Activated CD4-positive, alpha-beta T cell treated with anti-CD3 and anti-CD28 coated beads for 36 hours (primary cell): Measurements from ENCODE around the gene DRD2. TPM values are rescaled to one million over a fixed set of nuclear protein-coding genes. Genes with fewer than 3 reads are reported as not detected.

Experiments
- ATAC-seq: fragments of 200-7000 bp; cut with Tn5 transposase; one replicate; pipeline ENCODE4 v1.10.0; 2021; ENCODE audit warnings: mild to moderate bottlenecking, moderate library complexity
- CTCF ChIA-PET: fragments of 350-600 bp; sonication (Branson Sonifier 250); formaldehyde crosslinking; loops from one replicate; lab custom pipeline; 2021; ENCODE audit warnings: antibody characterized with exemption; lab: Charles Lee
- POLR2A ChIA-PET: fragments of 350-600 bp; sonication (Branson Sonifier 250); formaldehyde crosslinking; loops from one replicate; lab custom pipeline; 2021; ENCODE audit warnings: antibody characterized with exemption, inconsistent platforms; lab: Charles Lee
- DNase-seq: peaks from one replicate; pipeline ENCODE4 v3.0.0-alpha.2; 2020
- H3K27ac Mint-ChIP-seq: one replicate; pipeline ENCODE4 v1.8.0; 2021; ENCODE audit warnings: mixed read lengths
- H3K27me3 Mint-ChIP-seq: one replicate; pipeline ENCODE4 v1.8.0; 2021; ENCODE audit warnings: mixed read lengths
- H3K36me3 Mint-ChIP-seq: one replicate; pipeline ENCODE4 v1.8.0; 2021; ENCODE audit warnings: low read depth, mixed read lengths
- H3K4me1 Mint-ChIP-seq: one replicate; pipeline ENCODE4 v1.8.0; 2021; ENCODE audit warnings: mixed read lengths
- H3K4me3 Mint-ChIP-seq: one replicate; pipeline ENCODE4 v1.8.0; 2021; ENCODE audit warnings: mild to moderate bottlenecking, moderate library complexity, mixed read lengths
- H3K9me3 Mint-ChIP-seq: one replicate; pipeline ENCODE4 v1.8.0; 2021; ENCODE audit warnings: low read depth, mixed read lengths
- intact Hi-C, 2 experiments: fragments of 100-400 bp; cut with DNase I in 1 of 2; cut with micrococcal nuclease in 1 of 2; formaldehyde crosslinking; loops; one replicate each; pipeline versions ENCODE4 v1.14.2 to v1.15.1; 2022 to 2024; cut with DNase I, micrococcal nuclease
- total RNA-seq, 2 experiments: library from RNA; stranded (reverse); gene quantifications; one replicate each; pipeline ENCODE4 v1.2.3, GENCODE V29; 2021

Gene DRD2
- total RNA-seq, 2 experiments from 2014 or later = not detected

GRCh38 chr11:113410414-113411135 lies 64.6 kb downstream of the DRD2 start:
- H3K36me3 Mint-ChIP-seq = no peaks in the 10 kb centered on the region
- intact Hi-C loops = no loop called here
- no peak overlapping the region for H3K4me3 Mint-ChIP-seq
- no peaks in the 10 kb centered on the region for H3K9me3 Mint-ChIP-seq
- POLR2A ChIA-PET = no interaction called here
- DNase-seq (no peak), ATAC-seq (no peak)
- CTCF ChIA-PET = interaction anchor here (0.6 kb wide), 2 partner anchors 37 to 313 kb away, joined by 3 to 4 read pairs; no protein-coding TSS in a partner anchor
- no peak overlapping the region for H3K27ac Mint-ChIP-seq
- H3K4me1 Mint-ChIP-seq = no peaks in the 10 kb centered on the region
- H3K27me3 Mint-ChIP-seq = no peaks in the 10 kb centered on the region

GRCh38 chr11:113409526-113409925 lies 65.7 kb downstream of the DRD2 start:
- Mint-ChIP-seq H3K27me3 (no peaks in the 10 kb centered on the region), H3K36me3 (no peaks in the 10 kb centered on the region), H3K9me3 (no peaks in the 10 kb centered on the region), H3K27ac (no peak overlapping the region), H3K4me1 (no peaks in the 10 kb centered on the region), H3K4me3 (no peak overlapping the region)
- CTCF ChIA-PET = interaction anchor here (0.7 kb wide), 1 partner anchor 22 kb away, joined by 5 read pairs; no protein-coding TSS in a partner anchor
- POLR2A ChIA-PET = no interaction called here
- ATAC-seq = no peak
- intact Hi-C loops = no loop called here
- no peak for DNase-seq

DNA sequence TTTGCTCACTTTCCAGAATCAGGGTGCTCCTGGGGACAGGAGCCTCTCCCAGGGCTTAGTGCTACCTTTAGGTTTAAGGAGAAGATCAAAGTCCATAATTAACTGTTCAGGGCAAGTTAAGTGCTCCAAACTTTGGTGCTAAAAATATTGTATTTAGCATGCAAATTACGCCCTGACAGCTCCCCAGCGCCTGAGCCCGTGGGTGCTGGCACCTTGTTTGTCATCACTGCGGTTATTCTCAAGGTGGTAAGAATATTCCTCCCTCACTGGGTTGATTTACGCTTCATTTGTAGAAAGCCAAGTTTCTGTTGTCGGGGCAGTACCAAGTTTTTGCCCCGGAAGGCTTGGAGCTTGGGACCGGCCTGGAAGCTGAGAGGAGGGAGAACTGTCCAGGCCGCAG lies 66.3 kb downstream of the DRD2 start:
- Mint-ChIP-seq H3K9me3 (no peaks in the 10 kb centered on the region), H3K4me1 (no peaks in the 10 kb centered on the region), H3K27me3 (no peaks in the 10 kb centered on the region), H3K27ac (no peak overlapping the region), H3K36me3 (no peaks in the 10 kb centered on the region), H3K4me3 (no peak overlapping the region)
- no peak for ATAC-seq
- ChIA-PET POLR2A (no interaction called here), CTCF (no interaction called here)
- DNase-seq = no peak
- intact Hi-C loops = no loop called here

DNA sequence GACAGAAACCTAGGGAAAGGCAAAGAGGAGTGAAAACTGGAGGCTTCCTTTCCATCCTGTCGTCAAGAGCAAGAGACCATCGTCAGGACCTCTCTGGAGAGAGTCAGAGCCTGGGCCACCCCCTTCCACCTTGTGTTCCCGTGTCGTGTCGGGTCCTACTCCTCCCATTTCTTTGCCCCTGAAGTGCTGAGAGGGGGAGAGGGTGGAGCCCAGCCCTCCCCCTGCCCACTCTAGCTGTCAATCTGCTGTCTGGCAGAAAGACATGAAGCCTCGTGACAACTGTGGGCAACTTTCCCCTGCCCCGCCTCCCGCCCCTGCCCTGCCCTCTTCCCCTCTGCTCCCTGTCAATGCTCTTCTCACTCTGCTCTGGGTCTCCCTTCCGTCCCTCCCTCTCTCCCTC lies 67.0 kb downstream of the DRD2 start:
- Mint-ChIP-seq H3K9me3 (no peaks in the 10 kb centered on the region), H3K27ac (no peak overlapping the region), H3K27me3 (no peaks in the 10 kb centered on the region), H3K36me3 (no peaks in the 10 kb centered on the region), H3K4me3 (no peak overlapping the region), H3K4me1 (no peaks in the 10 kb centered on the region)
- ATAC-seq (no peak), DNase-seq (no peak)
- POLR2A ChIA-PET = no interaction called here
- CTCF ChIA-PET = no interaction called here
- intact Hi-C loops = no loop called here

DNA sequence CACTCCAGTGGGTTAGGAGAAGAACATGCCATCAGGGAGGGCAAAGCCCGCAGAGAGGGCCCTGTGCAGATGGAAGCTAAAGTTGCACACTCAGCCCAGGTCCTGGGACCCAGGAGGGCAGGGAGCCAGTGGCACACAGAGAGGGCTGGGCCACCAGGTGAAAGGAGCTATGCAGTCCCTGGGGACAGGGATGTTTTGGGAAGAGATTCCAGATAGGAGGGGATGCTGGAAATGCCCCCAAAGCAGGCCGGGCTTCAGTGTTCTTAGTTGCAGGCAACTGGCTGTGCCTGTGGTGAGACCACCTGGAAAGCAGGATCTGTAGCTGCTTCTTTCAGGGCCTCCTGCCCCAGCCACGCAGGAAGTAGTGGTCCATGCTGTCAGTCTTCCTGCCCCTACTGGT lies 68.0 kb downstream of the DRD2 start:
- Mint-ChIP-seq H3K4me3 (no peak overlapping the region), H3K4me1 (no peaks in the 10 kb centered on the region), H3K27me3 (no peaks in the 10 kb centered on the region), H3K36me3 (no peaks in the 10 kb centered on the region), H3K27ac (no peak overlapping the region), H3K9me3 (no peaks in the 10 kb centered on the region)
- DNase-seq (no peak), ATAC-seq (no peak)
- CTCF ChIA-PET = interaction anchor here (0.6 kb wide), 1 partner anchor 11 kb away, joined by 3 read pairs; no protein-coding TSS in a partner anchor
- POLR2A ChIA-PET = interaction anchor here (0.6 kb wide), 1 partner anchor 1031 kb away, joined by 4 read pairs; no protein-coding TSS in a partner anchor
- intact Hi-C loops = no loop called here

- no peak for ATAC-seq
- H3K27me3 Mint-ChIP-seq = no peaks in the 10 kb centered on the region
- H3K4me3 Mint-ChIP-seq = no peak overlapping the region
- no peaks in the 10 kb centered on the region for H3K36me3 Mint-ChIP-seq
- intact Hi-C loops = no loop called here
- no peaks in the 10 kb centered on the region for H3K9me3 Mint-ChIP-seq
- CTCF ChIA-PET = no interaction called here
- no peak overlapping the region for H3K27ac Mint-ChIP-seq
- no peaks in the 10 kb centered on the region for H3K4me1 Mint-ChIP-seq
- no peak for DNase-seq
- POLR2A ChIA-PET = no interaction called here
Measured at GRCh38 chr11:113405724-113406478, 69.3 kb downstream of the DRD2 start.

DNA sequence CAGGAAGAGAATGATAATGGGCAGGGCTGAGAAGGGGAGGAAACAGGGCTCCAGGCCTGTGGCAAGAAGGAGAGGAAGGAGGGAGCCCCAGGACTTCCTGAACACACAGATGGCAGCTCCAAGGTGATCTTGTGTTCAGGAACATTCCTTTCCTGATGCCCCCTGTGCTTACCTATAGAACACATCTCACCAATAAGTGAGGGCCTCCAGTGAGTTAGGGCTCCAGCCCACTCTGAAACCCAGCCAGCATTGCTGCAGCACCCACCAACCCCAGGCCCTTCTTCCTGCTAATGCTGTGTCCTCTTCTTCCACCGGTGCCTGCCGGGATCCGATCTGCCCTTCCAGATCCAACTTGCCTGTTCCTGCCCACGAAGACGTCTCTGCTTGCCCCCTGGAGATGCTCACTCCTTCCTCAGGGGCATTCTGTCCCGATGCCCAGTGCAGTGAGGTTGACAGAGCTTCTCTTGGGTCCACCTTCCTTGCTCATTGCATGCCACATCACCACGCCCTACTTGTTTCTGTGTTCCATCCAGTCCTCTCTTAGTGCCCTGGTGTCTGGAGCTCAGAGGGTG lies 70.3 kb downstream of the DRD2 start:
- POLR2A ChIA-PET = no interaction called here
- CTCF ChIA-PET = interaction anchor here (0.8 kb wide), 1 partner anchor 11 kb away, joined by 3 read pairs; no protein-coding TSS in a partner anchor
- no peaks in the 10 kb centered on the region for H3K9me3 Mint-ChIP-seq

DNA sequence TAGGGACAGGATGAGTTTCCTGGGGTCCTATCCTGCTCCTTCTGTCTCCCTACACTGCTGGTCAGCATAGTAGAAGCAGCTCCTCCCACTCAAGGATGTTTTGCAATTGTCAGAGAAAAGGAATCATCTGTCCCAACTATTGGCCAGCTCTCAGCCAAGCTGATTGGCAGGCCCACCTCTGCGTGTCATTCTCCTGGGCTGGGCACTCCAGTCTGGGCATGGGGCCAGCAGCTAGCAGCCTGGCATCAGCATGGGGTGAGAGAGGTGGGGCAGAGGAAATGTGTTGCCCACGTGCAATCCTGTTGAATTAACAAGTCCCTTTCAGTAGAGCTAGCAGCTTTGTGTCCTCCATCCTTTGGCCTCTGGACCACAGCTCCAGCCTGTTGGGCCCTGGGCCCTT lies 73.5 kb downstream of the DRD2 start:
- CTCF ChIA-PET = no interaction called here
- Mint-ChIP-seq H3K36me3 (no peaks in the 10 kb centered on the region), H3K27me3 (no peaks in the 10 kb centered on the region), H3K9me3 (no peaks in the 10 kb centered on the region), H3K4me3 (no peak overlapping the region), H3K4me1 (no peaks in the 10 kb centered on the region), H3K27ac (no peak overlapping the region)
- DNase-seq (no peak), ATAC-seq (no peak)
- intact Hi-C loops = no loop called here
- POLR2A ChIA-PET = no interaction called here

More for the DNA sequence above, 70.3 kb downstream of the DRD2 start:
- no peak for ATAC-seq
- DNase-seq = no peak
- Mint-ChIP-seq H3K4me3 (no peak overlapping the region), H3K27me3 (no peaks in the 10 kb centered on the region), H3K36me3 (no peaks in the 10 kb centered on the region), H3K4me1 (no peaks in the 10 kb centered on the region), H3K27ac (no peak overlapping the region)
- intact Hi-C loops = no loop called here

GRCh38 chr11:113400631-113401230 lies 74.5 kb downstream of the DRD2 start:
- Mint-ChIP-seq H3K4me3 (no peak overlapping the region), H3K27ac (no peak overlapping the region), H3K36me3 (no peaks in the 10 kb centered on the region), H3K27me3 (no peaks in the 10 kb centered on the region), H3K9me3 (no peaks in the 10 kb centered on the region), H3K4me1 (no peaks in the 10 kb centered on the region)
- CTCF ChIA-PET = interaction anchor here (0.8 kb wide), 1 partner anchor 163 kb away, joined by 3 read pairs; no protein-coding TSS in a partner anchor
- intact Hi-C loops = no loop called here
- no peak for DNase-seq
- POLR2A ChIA-PET = no interaction called here
- no peak for ATAC-seq

- Mint-ChIP-seq H3K27ac (no peak overlapping the region), H3K9me3 (no peaks in the 10 kb centered on the region), H3K36me3 (no peaks in the 10 kb centered on the region), H3K4me1 (no peaks in the 10 kb centered on the region), H3K4me3 (no peak overlapping the region), H3K27me3 (no peaks in the 10 kb centered on the region)
- ATAC-seq = no peak
- POLR2A ChIA-PET = no interaction called here
- DNase-seq = no peak
- CTCF ChIA-PET = interaction anchor here (1.4 kb wide), 1 partner anchor 13 kb away, joined by 3 read pairs; no protein-coding TSS in a partner anchor
- intact Hi-C loops = no loop called here
Measured at GRCh38 chr11:113398669-113399430, 76.3 kb downstream of the DRD2 start.

- intact Hi-C loops = no loop called here
- DNase-seq (no peak), ATAC-seq (no peak)
- Mint-ChIP-seq H3K36me3 (no peaks in the 10 kb centered on the region), H3K4me1 (no peaks in the 10 kb centered on the region), H3K9me3 (no peaks in the 10 kb centered on the region), H3K27ac (no peak overlapping the region), H3K27me3 (no peaks in the 10 kb centered on the region), H3K4me3 (no peak overlapping the region)
- ChIA-PET CTCF (interaction anchor here (1.4 kb wide), 1 partner anchor 12 kb away, joined by 3 read pairs; no protein-coding TSS in a partner anchor), POLR2A (no interaction called here)
Measured at GRCh38 chr11:113397821-113398220, 77.4 kb downstream of the DRD2 start.
